Measurements from ENCODE around the gene SLC17A4.

SLC17A4 gene

DNA sequence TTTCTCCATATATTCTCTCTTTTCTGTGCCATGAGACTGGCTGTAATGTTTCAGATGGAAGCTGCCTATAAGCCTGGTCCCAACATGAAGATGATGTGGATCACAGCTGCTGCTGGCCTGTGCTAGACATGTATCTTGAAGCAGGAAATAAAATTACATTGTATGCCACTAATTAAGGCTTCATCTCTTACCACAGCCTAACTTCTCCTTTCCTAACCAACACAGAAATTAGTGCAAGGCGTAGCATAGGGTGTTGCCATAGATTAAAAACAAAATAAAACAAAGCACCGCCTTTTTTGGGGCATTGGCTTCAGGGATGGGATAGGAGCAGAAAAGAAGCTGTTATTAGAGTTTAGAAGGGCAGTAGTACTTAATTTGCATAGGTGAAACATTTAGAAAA lies 4.7 kb upstream of the SLC17A4 start:
- no peaks in the 10 kb centered on the region for H3K27me3 ChIP-seq (ENCODE audit: low read depth, low read length)
- no peaks in the 10 kb centered on the region for H3K36me3 ChIP-seq (replicated peaks; ENCODE audit: low read depth, low read length)
- TF ChIP-seq, protein P1, sequence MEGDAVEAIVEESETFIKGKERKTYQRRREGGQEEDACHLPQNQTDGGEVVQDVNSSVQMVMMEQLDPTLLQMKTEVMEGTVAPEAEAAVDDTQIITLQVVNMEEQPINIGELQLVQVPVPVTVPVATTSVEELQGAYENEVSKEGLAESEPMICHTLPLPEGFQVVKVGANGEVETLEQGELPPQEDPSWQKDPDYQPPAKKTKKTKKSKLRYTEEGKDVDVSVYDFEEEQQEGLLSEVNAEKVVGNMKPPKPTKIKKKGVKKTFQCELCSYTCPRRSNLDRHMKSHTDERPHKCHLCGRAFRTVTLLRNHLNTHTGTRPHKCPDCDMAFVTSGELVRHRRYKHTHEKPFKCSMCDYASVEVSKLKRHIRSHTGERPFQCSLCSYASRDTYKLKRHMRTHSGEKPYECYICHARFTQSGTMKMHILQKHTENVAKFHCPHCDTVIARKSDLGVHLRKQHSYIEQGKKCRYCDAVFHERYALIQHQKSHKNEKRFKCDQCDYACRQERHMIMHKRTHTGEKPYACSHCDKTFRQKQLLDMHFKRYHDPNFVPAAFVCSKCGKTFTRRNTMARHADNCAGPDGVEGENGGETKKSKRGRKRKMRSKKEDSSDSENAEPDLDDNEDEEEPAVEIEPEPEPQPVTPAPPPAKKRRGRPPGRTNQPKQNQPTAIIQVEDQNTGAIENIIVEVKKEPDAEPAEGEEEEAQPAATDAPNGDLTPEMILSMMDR (IDR thresholded peaks at IDR 0.05; ENCODE audit: low read depth, low read length), result no peak
- TF ChIP-seq EZH2phosphoT487 (IDR thresholded peaks at IDR 0.05; ENCODE audit: low read depth), result no peak
- peaks cover 10% of the 10 kb centered on the region for H3K4me1 ChIP-seq (ENCODE audit: low read length)
- no peak overlapping the region for H3K4me3 ChIP-seq (ENCODE audit: low read length)
- no peak overlapping the region for H3K27ac ChIP-seq (ENCODE audit: low read length)
- no peak overlapping the region for H3K9ac ChIP-seq (ENCODE audit: low read length)
- H3K9me3 ChIP-seq (ENCODE audit: insufficient read depth, low read length), result no peaks in the 10 kb centered on the region
- H3K79me2 ChIP-seq (ENCODE audit: low read length), result no peaks in the 10 kb centered on the region
- no peak overlapping the region for H2AFZ ChIP-seq (ENCODE audit: low read depth, low read length)
- no peaks in the 10 kb centered on the region for H4K20me1 ChIP-seq (ENCODE audit: insufficient read depth, low read length)
- peak overlapping the region; percentile 43 for H3K4me2 ChIP-seq (ENCODE audit: low read length)

DNA sequence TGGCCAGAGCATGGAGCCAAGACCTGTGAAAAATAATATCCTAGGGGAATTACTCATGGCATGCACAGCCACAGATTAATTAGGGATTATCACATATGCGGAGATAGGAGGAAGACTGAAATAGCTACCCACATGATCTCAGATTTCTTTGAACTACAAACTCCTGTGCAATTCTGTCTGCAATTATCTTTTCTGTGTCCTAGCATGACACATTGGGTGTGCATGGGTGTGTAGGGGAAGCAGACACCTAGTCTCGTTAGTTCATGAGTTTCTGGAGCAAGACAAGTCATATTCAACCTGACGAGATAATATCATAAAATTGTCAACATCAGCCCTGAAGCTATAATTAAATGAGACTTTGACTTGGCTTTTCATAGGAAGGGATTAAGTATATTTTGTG lies 3.6 kb upstream of the SLC17A4 start:
- no peak for TF ChIP-seq EZH2phosphoT487 (IDR thresholded peaks at IDR 0.05; ENCODE audit: low read depth)
- TF ChIP-seq, protein P1 (IDR thresholded peaks at IDR 0.05; ENCODE audit: low read depth, low read length), result no peak
- Histone ChIP-seq H4K20me1 (ENCODE audit: insufficient read depth, low read length) (no peaks in the 10 kb centered on the region), H3K27ac (ENCODE audit: low read length) (no peak overlapping the region), H3K4me1 (ENCODE audit: low read length) (peaks cover 10% of the 10 kb centered on the region), H2AFZ (ENCODE audit: low read depth, low read length) (no peak overlapping the region), H3K79me2 (ENCODE audit: low read length) (no peaks in the 10 kb centered on the region), H3K4me2 (ENCODE audit: low read length) (no peak overlapping the region), H3K9ac (ENCODE audit: low read length) (no peak overlapping the region), H3K36me3 (replicated peaks; ENCODE audit: low read depth, low read length) (no peaks in the 10 kb centered on the region), H3K9me3 (ENCODE audit: insufficient read depth, low read length) (no peaks in the 10 kb centered on the region), H3K4me3 (ENCODE audit: low read length) (no peak overlapping the region), H3K27me3 (ENCODE audit: low read depth, low read length) (no peaks in the 10 kb centered on the region)

DNA sequence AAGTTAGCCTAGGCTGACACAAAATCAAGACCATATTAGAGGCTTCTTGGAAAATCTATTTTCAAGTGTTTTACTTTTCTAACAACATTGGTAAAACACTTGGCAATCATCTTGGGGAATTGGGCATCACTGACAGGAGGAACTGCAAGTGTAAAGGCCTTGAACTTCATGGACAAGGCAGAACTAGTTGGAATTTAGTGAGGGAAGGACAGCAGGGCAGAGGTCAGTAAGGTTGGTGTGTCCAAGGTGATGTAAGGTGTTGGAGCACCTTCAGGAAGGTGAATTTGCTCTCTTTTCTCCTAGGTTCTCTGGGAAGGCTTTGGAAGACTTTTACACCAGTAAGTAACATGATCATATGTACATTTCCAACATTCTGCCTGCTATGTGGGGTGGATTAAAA lies 1.5 kb upstream of the SLC17A4 start:
- Histone ChIP-seq H3K79me2 (ENCODE audit: low read length) (no peaks in the 10 kb centered on the region), H3K4me2 (ENCODE audit: low read length) (no peak overlapping the region), H2AFZ (ENCODE audit: low read depth, low read length) (no peak overlapping the region), H3K27me3 (ENCODE audit: low read depth, low read length) (no peaks in the 10 kb centered on the region), H4K20me1 (ENCODE audit: insufficient read depth, low read length) (no peaks in the 10 kb centered on the region), H3K9ac (ENCODE audit: low read length) (no peak overlapping the region), H3K4me3 (ENCODE audit: low read length) (no peak overlapping the region), H3K4me1 (ENCODE audit: low read length) (peaks cover 10% of the 10 kb centered on the region), H3K27ac (ENCODE audit: low read length) (no peak overlapping the region), H3K9me3 (ENCODE audit: insufficient read depth, low read length) (no peaks in the 10 kb centered on the region), H3K36me3 (replicated peaks; ENCODE audit: low read depth, low read length) (no peaks in the 10 kb centered on the region)
- no peak for TF ChIP-seq EZH2phosphoT487 (IDR thresholded peaks at IDR 0.05; ENCODE audit: low read depth)
- TF ChIP-seq, protein P1 (IDR thresholded peaks at IDR 0.05; ENCODE audit: low read depth, low read length), result no peak

GRCh38 chr6:25755483-25755882 lies 941 bp downstream of the SLC17A4 start:
- Histone ChIP-seq H3K4me1 (ENCODE audit: low read length) (peaks cover under 1% of the 10 kb centered on the region; the same call in 1 of the 2 replicates), H3K4me3 (ENCODE audit: low read length) (no peak overlapping the region), H3K9ac (ENCODE audit: low read length) (no peak overlapping the region), H3K9me3 (ENCODE audit: insufficient read depth, low read length) (no peaks in the 10 kb centered on the region), H3K27ac (ENCODE audit: low read length) (no peak overlapping the region), H3K4me2 (ENCODE audit: low read length) (no peak overlapping the region), H4K20me1 (ENCODE audit: insufficient read depth, low read length) (no peaks in the 10 kb centered on the region), H3K79me2 (ENCODE audit: low read length) (no peaks in the 10 kb centered on the region), H3K27me3 (ENCODE audit: low read depth, low read length) (no peaks in the 10 kb centered on the region), H2AFZ (ENCODE audit: low read depth, low read length) (no peak overlapping the region), H3K36me3 (replicated peaks; ENCODE audit: low read depth, low read length) (no peaks in the 10 kb centered on the region)
- TF ChIP-seq EZH2phosphoT487 (IDR thresholded peaks at IDR 0.05; ENCODE audit: low read depth), result no peak
- TF ChIP-seq, protein P1 (IDR thresholded peaks at IDR 0.05; ENCODE audit: low read depth, low read length), result no peak

Data from OCI-LY3 (cell line).